ENCODE measurements around the gene KCTD12. TPM values are rescaled to one million over a fixed set of nuclear protein-coding genes. Genes with fewer than 3 reads are reported as not detected.

Gene KCTD12
- total and polyA plus RNA-seq, 10 donors: 13.4 to 164 (median 82.5) TPM

DNA sequence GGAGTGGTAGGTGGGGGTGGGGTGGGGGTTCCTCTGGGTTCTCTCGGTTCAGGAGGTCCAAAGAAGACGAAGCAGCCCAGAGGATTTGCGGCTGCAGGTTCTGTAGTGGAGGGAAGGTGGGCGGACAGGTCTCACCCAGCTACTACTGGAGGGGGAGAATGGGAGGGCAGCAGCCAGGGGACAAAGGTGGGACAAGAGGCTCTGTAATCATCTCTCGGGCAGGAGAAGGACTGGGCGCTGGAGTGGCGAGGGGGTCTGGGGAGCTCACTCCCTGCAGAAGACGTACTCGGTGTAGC lies 1.4 kb downstream of the KCTD12 start:
- WGBS, 5 donors: 7 to 17% (median 11%) methylated on average over 7 to 9 of the region's 9 CpGs
- intact Hi-C loops (cut with DNase I; ENCODE audit: low total_unique reads): no loop called here

DNA sequence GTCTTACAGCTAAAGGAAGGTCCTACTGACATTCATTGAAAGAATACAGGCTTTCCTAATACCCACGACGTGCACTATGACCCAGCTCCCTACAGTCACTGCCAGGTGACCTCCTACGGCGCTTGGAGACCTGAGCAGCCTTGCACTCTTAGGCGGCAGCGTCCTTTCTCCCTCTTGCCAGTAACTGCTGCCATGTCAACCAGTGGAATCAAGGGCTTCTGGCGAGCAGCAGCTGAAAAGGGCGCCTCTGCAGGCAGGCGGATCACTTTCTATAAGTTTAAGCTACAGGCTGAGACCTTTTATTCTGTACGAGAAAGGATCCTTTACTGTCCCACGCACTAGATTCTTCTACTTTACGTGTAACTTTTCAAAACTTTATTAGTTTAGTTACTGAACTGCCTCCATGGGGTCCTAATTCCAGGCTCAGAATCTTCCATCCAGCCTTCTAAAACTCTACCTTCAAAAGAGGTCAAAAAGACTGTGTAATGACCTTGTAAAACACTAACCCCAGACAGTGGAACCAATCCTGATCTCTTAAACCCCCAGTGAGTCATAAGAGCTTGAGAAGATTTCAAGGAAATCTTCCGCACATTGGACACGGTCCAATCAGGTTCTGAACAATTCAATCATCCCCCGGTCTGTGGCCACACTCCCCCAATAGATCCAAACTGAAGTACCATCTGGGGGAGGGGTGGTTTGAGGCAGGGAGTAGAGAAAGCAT lies 1.9 kb downstream of the KCTD12 start:
- H3K27me3 ChIP-seq (replicated peaks in 1 of 7): peaks cover 0 to 28% (median 0%) of the 10 kb centered on the region in 7 donors
- DNase-seq: peak; percentile 81
- TF ChIP-seq CTCF (IDR thresholded peaks at IDR 0.05 in 8 of 11, conservative IDR thresholded peaks at IDR 0.05 in 3 of 11) (peak in 2 of 11 experiments; percentile 9 to 15), POLR2A (IDR thresholded peaks at IDR 0.05) (no peak), POLR2AphosphoS5 (IDR thresholded peaks at IDR 0.05) (peak in 2 of 3 donors; percentile 46 to 68)
- no peaks in the 10 kb centered on the region for H3K36me3 ChIP-seq
- peak overlapping the region; percentile 74 to 95 (median 93) for H3K27ac ChIP-seq
- WGBS, 5 donors: 41 to 62% (median 55%) methylated on average over 15 of the region's 15 CpGs
- intact Hi-C loops (cut with DNase I; ENCODE audit: low total_unique reads): no loop called here
- peaks cover 11 to 80% (median 55%) of the 10 kb centered on the region in 6 donors for H3K4me1 ChIP-seq
- H3K9me3 ChIP-seq: no peaks in the 10 kb centered on the region
- H3K4me3 ChIP-seq: peak overlapping the region; percentile 62 to 94 (median 76)

More for the DNA sequence above, 1.4 kb downstream of the KCTD12 start:
- no peaks in the 10 kb centered on the region for H3K9me3 ChIP-seq
- no peak for TF ChIP-seq POLR2A (IDR thresholded peaks at IDR 0.05)
- TF ChIP-seq POLR2AphosphoS5 (IDR thresholded peaks at IDR 0.05): no peak
- TF ChIP-seq CTCF (IDR thresholded peaks at IDR 0.05 in 8 of 11, conservative IDR thresholded peaks at IDR 0.05 in 3 of 11): no peak
- no peaks in the 10 kb centered on the region for H3K36me3 ChIP-seq
- H3K27me3 ChIP-seq (replicated peaks in 1 of 7): peaks cover 0 to 29% (median 0%) of the 10 kb centered on the region in 7 donors
- peak overlapping the region; percentile 62 to 94 (median 76) for H3K4me3 ChIP-seq
- no peak for DNase-seq
- H3K27ac ChIP-seq: peak overlapping the region; percentile 74 to 95 (median 93)
- H3K4me1 ChIP-seq: peaks cover 6 to 75% (median 50%) of the 10 kb centered on the region in 6 donors

DNA sequence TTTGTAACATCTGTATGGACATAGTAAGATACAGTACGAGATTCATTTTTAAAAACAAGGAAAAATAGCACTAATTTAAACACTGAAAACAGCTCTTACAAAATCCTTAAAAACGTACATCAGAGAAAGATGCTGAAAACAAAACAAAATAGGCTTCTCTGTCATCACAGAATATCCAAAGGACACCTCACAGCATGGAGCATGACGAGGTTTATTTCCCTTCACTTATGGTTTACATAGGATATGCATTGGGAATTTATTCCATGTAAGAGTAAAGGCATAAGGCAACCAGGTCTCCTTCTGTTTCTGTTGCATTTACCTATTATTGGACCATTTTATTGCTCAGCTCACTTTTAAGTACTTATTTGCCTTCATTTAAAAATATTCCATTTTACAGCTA lies 3.0 kb downstream of the KCTD12 start:
- WGBS, 5 donors: 47 to 85% (median 69%) methylated on average over 3 of the region's 3 CpGs
- no peaks in the 10 kb centered on the region for H3K36me3 ChIP-seq
- peaks cover 0 to 28% (median 0%) of the 10 kb centered on the region in 7 donors for H3K27me3 ChIP-seq (replicated peaks in 1 of 7)
- H3K27ac ChIP-seq: peak overlapping the region in 7 of 8 donors; percentile 54 to 95 (median 93)
- H3K4me1 ChIP-seq: peaks cover 14 to 91% (median 65%) of the 10 kb centered on the region in 6 donors
- intact Hi-C loops (cut with DNase I; ENCODE audit: low total_unique reads): no loop called here
- no peak for TF ChIP-seq POLR2A (IDR thresholded peaks at IDR 0.05)
- no peak for TF ChIP-seq POLR2AphosphoS5 (IDR thresholded peaks at IDR 0.05)
- TF ChIP-seq CTCF (IDR thresholded peaks at IDR 0.05 in 8 of 11, conservative IDR thresholded peaks at IDR 0.05 in 3 of 11): no peak
- no peak for DNase-seq
- no peaks in the 10 kb centered on the region for H3K9me3 ChIP-seq
- H3K4me3 ChIP-seq: peak overlapping the region; percentile 62 to 94 (median 76)

DNA sequence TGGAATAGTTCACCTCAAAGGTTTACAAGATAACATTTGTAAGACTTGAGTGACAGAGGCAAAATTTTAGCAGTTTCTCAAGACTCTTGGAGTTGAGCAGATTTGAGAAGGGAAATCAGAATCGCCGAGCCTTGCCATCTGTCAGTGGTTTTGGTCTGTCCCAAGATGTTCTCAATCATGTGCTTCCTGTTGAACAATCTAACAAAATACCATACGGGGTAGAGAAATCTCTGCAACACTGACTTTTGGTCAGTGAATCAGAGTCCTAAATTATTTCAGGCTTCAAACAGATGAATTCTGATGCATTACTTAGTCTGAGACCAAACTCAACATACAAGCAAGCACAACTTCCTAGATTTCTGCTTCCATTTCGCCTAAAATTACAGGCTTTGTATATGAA lies 3.8 kb downstream of the KCTD12 start:
- Histone ChIP-seq H3K27me3 (replicated peaks in 1 of 7) (peaks cover 0 to 27% (median 0%) of the 10 kb centered on the region in 7 donors), H3K4me1 (peaks cover 14 to 89% (median 64%) of the 10 kb centered on the region in 6 donors), H3K27ac (peak overlapping the region; percentile 9 to 95 (median 93)), H3K36me3 (no peaks in the 10 kb centered on the region), H3K9me3 (no peaks in the 10 kb centered on the region), H3K4me3 (peak overlapping the region in 5 of 8 donors; percentile 1 to 94 (median 80))
- 22 to 44% (median 31%) methylated on average over 4 of the region's 4 CpGs for WGBS, 5 donors
- intact Hi-C loops (cut with DNase I; ENCODE audit: low total_unique reads): no loop called here
- no peak for DNase-seq
- TF ChIP-seq POLR2AphosphoS5 (IDR thresholded peaks at IDR 0.05) (peak in 1 of 3 donors; percentile 31), CTCF (IDR thresholded peaks at IDR 0.05 in 8 of 11, conservative IDR thresholded peaks at IDR 0.05 in 3 of 11) (no peak)
